PC-3 (cell line): Measurements from ENCODE around the gene GPR137C. TPM values are rescaled to one million over a fixed set of nuclear protein-coding genes. Genes with fewer than 3 reads are reported as not detected.

Experiments used
- ATAC-seq: fragments of 200-7000 bp; cut with Tn5 transposase; 2 replicates; pipeline ENCODE4 v1.9.1; 2020; ENCODE audit warnings: mild to moderate bottlenecking, moderate library complexity
- BruUV-seq: library from RNA; stranded (reverse); fragments of 400-500 nt; replicated peaks from 2 replicates; lab custom pipeline; 2021; lab: Mats Ljungman, UMichigan
- CTCF ChIA-PET: fragments of 300-600 bp; sonication (Branson Sonifier 250); formaldehyde crosslinking; loops from one replicate; lab custom pipeline; 2022; ENCODE audit warnings: antibody characterized with exemption; lab: Charles Lee
- POLR2A ChIA-PET: fragments of 300-600 bp; sonication (Branson Sonifier 250); formaldehyde crosslinking; loops from one replicate; lab custom pipeline; 2022; ENCODE audit warnings: antibody characterized with exemption; ENCODE audit not compliant: unreplicated experiment; lab: Charles Lee
- DNase-seq: peaks from one replicate; pipeline ENCODE4 v3.0.0-alpha.2; 2015
- H2AFZ ChIP-seq: fragments of 300-600 bp; sonication (generic); 2 replicates; pipeline ENCODE4 v1.6.0; 2016; ENCODE audit warnings: antibody characterized with exemption, low read length
- H3F3A ChIP-seq: fragments of 300-600 bp; sonication (generic); one replicate; pipeline ENCODE4 v1.6.0; 2017; ENCODE audit warnings: antibody characterized with exemption, low read length, control low read depth, mild to moderate bottlenecking; ENCODE audit not compliant: unreplicated experiment
- H3K27ac ChIP-seq: fragments of 300-600 bp; sonication (generic); 2 replicates; pipeline ENCODE4 v1.5.1; 2016; ENCODE audit warnings: mild to moderate bottlenecking, low read length
- H3K27me3 ChIP-seq: fragments of 300-600 bp; sonication (generic); 2 replicates; pipeline ENCODE4 v1.6.1; 2016; ENCODE audit warnings: low read length, mixed read lengths
- H3K36me3 ChIP-seq: fragments of 300-600 bp; sonication (generic); 2 replicates; pipeline ENCODE4 v1.6.1; 2016; ENCODE audit warnings: low read depth, mixed run types, low read length, mixed read lengths
- H3K4me1 ChIP-seq: fragments of 300-600 bp; sonication (generic); 2 replicates; pipeline ENCODE4 v1.5.1; 2016; ENCODE audit warnings: low read length; ENCODE audit not compliant: insufficient read depth
- H3K4me2 ChIP-seq: fragments of 300-600 bp; sonication (generic); 2 replicates; pipeline ENCODE4 v1.6.0; 2016; ENCODE audit warnings: low read length
- H3K4me3 ChIP-seq: fragments of 300-600 bp; sonication (generic); 2 replicates; pipeline ENCODE4 v1.5.1; 2016; ENCODE audit warnings: mild to moderate bottlenecking, low read length, mixed read lengths
- H3K79me2 ChIP-seq: fragments of 300-600 bp; sonication (generic); 2 replicates; pipeline ENCODE4 v1.6.1; 2017; ENCODE audit warnings: low read length, mixed read lengths
- H3K9ac ChIP-seq: fragments of 300-600 bp; sonication (generic); 2 replicates; pipeline ENCODE4 v1.6.0; 2016; ENCODE audit warnings: mild to moderate bottlenecking, low read length
- H3K9me2 ChIP-seq: fragments of 300-600 bp; sonication (generic); replicated peaks from 2 replicates; pipeline ENCODE4 v1.6.1; 2016; ENCODE audit warnings: mixed run types, low read length, mixed read lengths
- H3K9me3 ChIP-seq: fragments of 300-600 bp; sonication (generic); 2 replicates; pipeline ENCODE4 v1.6.1; 2016; ENCODE audit warnings: low read length, mixed read lengths
- H4K20me1 ChIP-seq: fragments of 300-600 bp; sonication (generic); 2 replicates; pipeline ENCODE4 v1.6.1; 2016; ENCODE audit warnings: low read length, mixed read lengths
- EZH2 ChIP-seq: fragments of 300-600 bp; sonication (generic); IDR thresholded peaks from one replicate; pipeline ENCODE4 v1.6.1; 2017; ENCODE audit warnings: antibody characterized with exemption, mild to moderate bottlenecking, low read length; ENCODE audit not compliant: unreplicated experiment
- EZH2phosphoT487 ChIP-seq: fragments of 300-600 bp; sonication (generic); IDR thresholded peaks from 2 replicates; pipeline ENCODE4 v1.6.1; 2018; ENCODE audit warnings: mild to moderate bottlenecking, antibody characterized with exemption, low read length, borderline replicate concordance
- intact Hi-C: fragments of 100-400 bp; cut with micrococcal nuclease; formaldehyde crosslinking; loops from 2 replicates; pipeline ENCODE4 v1.9.0; 2023
- total RNA-seq: library from RNA; depleted of rRNA; stranded (reverse); fragments of >200 nt; gene quantifications from 2 replicates; pipeline ENCODE4 v1.2.3, GENCODE V29; 2014
- TF ChIP-seq, protein P1 (sequence below): fragments of 300-600 bp; sonication (generic); conservative IDR thresholded peaks from 2 replicates; pipeline ENCODE4 v1.5.1; 2017; ENCODE audit warnings: antibody characterized with exemption, low read depth, mild to moderate bottlenecking, low read length

Gene GPR137C
- total RNA-seq, 1 experiment from 2014 or later = 0.91 TPM

DNA sequence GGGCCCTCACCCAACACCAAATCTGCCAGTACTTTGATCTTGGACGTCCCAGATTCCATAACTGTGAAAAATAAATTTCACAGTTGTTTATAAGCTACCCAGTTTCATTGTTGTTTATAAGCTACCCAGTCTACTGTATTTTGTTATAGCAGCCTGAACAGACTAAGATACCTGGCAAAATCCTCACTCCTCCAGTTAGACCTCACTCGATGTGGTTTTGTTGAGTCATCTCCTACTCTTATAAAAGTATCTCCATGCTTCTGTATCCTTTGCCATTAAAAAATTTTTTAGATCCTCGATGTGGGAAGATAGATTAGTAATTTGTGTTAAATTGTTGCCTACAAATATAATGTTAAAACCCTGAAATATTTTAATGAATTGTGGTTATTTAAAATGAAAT lies 16.4 kb upstream of the GPR137C start:
- Histone ChIP-seq H3K9ac (no peak overlapping the region), H2AFZ (no peak overlapping the region), H3K9me2 (no peaks in the 10 kb centered on the region), H3K36me3 (no peaks in the 10 kb centered on the region; the same call in 1 of the 2 replicates), H3K79me2 (no peaks in the 10 kb centered on the region), H3K4me2 (no peak overlapping the region), H4K20me1 (no peaks in the 10 kb centered on the region), H3K9me3 (no peaks in the 10 kb centered on the region), H3K4me1 (peaks cover 7% of the 10 kb centered on the region; the same call in 1 of the 2 replicates), H3F3A (no peaks in the 10 kb centered on the region), H3K27ac (no peak overlapping the region), H3K27me3 (no peaks in the 10 kb centered on the region), H3K4me3 (no peak overlapping the region)
- BruUV-seq = no TSS peak
- CTCF ChIA-PET = no interaction called here
- no peak for TF ChIP-seq EZH2
- no peak for TF ChIP-seq EZH2phosphoT487
- TF ChIP-seq, protein P1, sequence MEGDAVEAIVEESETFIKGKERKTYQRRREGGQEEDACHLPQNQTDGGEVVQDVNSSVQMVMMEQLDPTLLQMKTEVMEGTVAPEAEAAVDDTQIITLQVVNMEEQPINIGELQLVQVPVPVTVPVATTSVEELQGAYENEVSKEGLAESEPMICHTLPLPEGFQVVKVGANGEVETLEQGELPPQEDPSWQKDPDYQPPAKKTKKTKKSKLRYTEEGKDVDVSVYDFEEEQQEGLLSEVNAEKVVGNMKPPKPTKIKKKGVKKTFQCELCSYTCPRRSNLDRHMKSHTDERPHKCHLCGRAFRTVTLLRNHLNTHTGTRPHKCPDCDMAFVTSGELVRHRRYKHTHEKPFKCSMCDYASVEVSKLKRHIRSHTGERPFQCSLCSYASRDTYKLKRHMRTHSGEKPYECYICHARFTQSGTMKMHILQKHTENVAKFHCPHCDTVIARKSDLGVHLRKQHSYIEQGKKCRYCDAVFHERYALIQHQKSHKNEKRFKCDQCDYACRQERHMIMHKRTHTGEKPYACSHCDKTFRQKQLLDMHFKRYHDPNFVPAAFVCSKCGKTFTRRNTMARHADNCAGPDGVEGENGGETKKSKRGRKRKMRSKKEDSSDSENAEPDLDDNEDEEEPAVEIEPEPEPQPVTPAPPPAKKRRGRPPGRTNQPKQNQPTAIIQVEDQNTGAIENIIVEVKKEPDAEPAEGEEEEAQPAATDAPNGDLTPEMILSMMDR = no peak
- POLR2A ChIA-PET = no interaction called here
- DNase-seq (peak; percentile 59), ATAC-seq (peak; percentile 98)
- intact Hi-C loops = no loop called here

DNA sequence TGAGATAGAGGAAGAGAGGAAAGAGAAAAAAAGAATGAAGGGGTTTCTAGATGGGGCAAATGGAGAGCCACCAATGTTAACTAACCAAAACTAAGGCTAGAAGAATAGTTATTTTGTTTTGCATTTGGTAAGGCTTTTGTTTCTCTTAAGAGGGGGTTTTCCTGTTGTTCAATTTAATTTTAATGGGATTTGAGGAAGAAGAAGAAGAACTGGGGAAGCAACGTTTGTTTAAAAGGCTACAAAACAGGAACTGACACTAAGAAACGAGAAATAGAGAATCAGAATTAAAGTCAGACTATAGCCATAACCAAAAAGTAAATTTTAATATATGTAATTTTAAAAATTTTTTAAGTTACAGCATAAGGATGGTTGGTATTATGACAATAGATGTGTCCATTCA lies 14.0 kb upstream of the GPR137C start:
- Histone ChIP-seq H3K4me3 (no peak overlapping the region), H3F3A (no peaks in the 10 kb centered on the region), H3K4me1 (peaks cover 7% of the 10 kb centered on the region; the same call in 1 of the 2 replicates), H2AFZ (no peak overlapping the region), H3K36me3 (no peaks in the 10 kb centered on the region; the same call in 1 of the 2 replicates), H3K79me2 (no peaks in the 10 kb centered on the region), H3K4me2 (no peak overlapping the region), H3K9ac (no peak overlapping the region), H3K27me3 (no peaks in the 10 kb centered on the region), H3K9me3 (no peaks in the 10 kb centered on the region), H3K27ac (no peak overlapping the region), H3K9me2 (no peaks in the 10 kb centered on the region), H4K20me1 (no peaks in the 10 kb centered on the region)
- DNase-seq (no peak), ATAC-seq (no peak)
- CTCF ChIA-PET = no interaction called here
- POLR2A ChIA-PET = no interaction called here
- intact Hi-C loops = no loop called here
- BruUV-seq = no TSS peak
- TF ChIP-seq EZH2phosphoT487 (no peak), EZH2 (no peak)
- TF ChIP-seq, protein P1 = no peak

- ChIA-PET CTCF (no interaction called here), POLR2A (interaction anchor here (0.6 kb wide), 1 partner anchor 361 kb away, joined by 3 read pairs; no protein-coding TSS in a partner anchor)
- no peak overlapping the region for H3K4me2 ChIP-seq
- H3F3A ChIP-seq = no peaks in the 10 kb centered on the region
- DNase-seq = no peak
- no peaks in the 10 kb centered on the region for H4K20me1 ChIP-seq
- no peak overlapping the region for H3K4me3 ChIP-seq
- peaks cover 5% of the 10 kb centered on the region for H3K4me1 ChIP-seq
- intact Hi-C loops = no loop called here
- H3K79me2 ChIP-seq = peaks cover 6% of the 10 kb centered on the region; the same call in 1 of the 2 replicates
- TF ChIP-seq EZH2phosphoT487 (no peak), EZH2 (no peak)
- TF ChIP-seq, protein P1 = no peak
- H3K9me3 ChIP-seq = no peaks in the 10 kb centered on the region
- H3K9me2 ChIP-seq = no peaks in the 10 kb centered on the region
- no peak for ATAC-seq
- no peak overlapping the region for H2AFZ ChIP-seq
- no peak overlapping the region for H3K27ac ChIP-seq
- no peaks in the 10 kb centered on the region for H3K36me3 ChIP-seq
- H3K27me3 ChIP-seq = no peaks in the 10 kb centered on the region
- H3K9ac ChIP-seq = no peak overlapping the region
- BruUV-seq = no TSS peak
These were observed 6.9 kb upstream of the GPR137C start for GRCh38 chr14:52545584-52546317.
